Measurements from ENCODE around the gene TESPA1. TPM values are rescaled to one million over a fixed set of nuclear protein-coding genes. Genes with fewer than 3 reads are reported as not detected.

Gene TESPA1
- total RNA-seq, 4 donors from 2014 or later: 1.6 to 15.3 (median 4.3) TPM

- TF ChIP-seq POLR2AphosphoS5 (IDR thresholded peaks at IDR 0.05) (no peak), EP300 (IDR thresholded peaks at IDR 0.05; ENCODE audit: low read depth) (no peak), CTCF (IDR thresholded peaks at IDR 0.05) (no peak), POLR2A (IDR thresholded peaks at IDR 0.05) (no peak)
- DNase-seq: no peak
- intact Hi-C loops (cut with DNase I; ENCODE audit: low total_unique reads) (no loop called here), in situ Hi-C loops (cut with MboI; ENCODE audit: low pct_ligation_motif_present in 1 of 4, low pct_unique_long_range_greater_than_20kb in 1 of 4, low sequenced_read_pairs in 3 of 4) (no loop called here)
- peaks cover 47% of the 10 kb centered on the region for H3K27me3 ChIP-seq
- H3K4me1 ChIP-seq: peaks cover 0 to 7% (median 0%) of the 10 kb centered on the region in 4 donors
- no peak within 1 kb of the TSS for H3K4me3 ChIP-seq
- no peaks in the 10 kb centered on the region for H3K36me3 ChIP-seq
- 6 to 15% methylated on average over 4 to 13 of the region's 13 CpGs for WGBS, 2 donors (ENCODE audit: low coverage in 1 of 2)
- no peak within 1 kb of the TSS for H3K27ac ChIP-seq
- H3K9me3 ChIP-seq: no peaks in the 10 kb centered on the region
These were observed 35.2 kb upstream of the TESPA1 start, which contains the start of gene NEUROD4 for GRCh38 chr12:55019784-55020183. Gene NEUROD4, plus strand, starts transcription at chr12:55019974. Its CDS starts 6,466 bp downstream, at chr12:55026440.

- intact Hi-C loops (cut with DNase I; ENCODE audit: low total_unique reads) (no loop called here), in situ Hi-C loops (cut with MboI; ENCODE audit: low pct_ligation_motif_present in 1 of 4, low pct_unique_long_range_greater_than_20kb in 1 of 4, low sequenced_read_pairs in 3 of 4) (no loop called here)
- Histone ChIP-seq H3K4me3 (no peak overlapping the region), H3K27ac (no peak overlapping the region), H3K36me3 (no peaks in the 10 kb centered on the region), H3K27me3 (peaks cover 40% of the 10 kb centered on the region), H3K4me1 (peaks cover 0 to 7% (median 0%) of the 10 kb centered on the region in 4 donors), H3K9me3 (peaks cover 0 to 2% of the 10 kb centered on the region in 2 donors)
- DNase-seq: no peak
- TF ChIP-seq CTCF (IDR thresholded peaks at IDR 0.05): no peak
- WGBS, 2 donors (ENCODE audit: low coverage in 1 of 2): 30% methylated on average over 3 of the region's 3 CpGs; no CpG with 5 or more reads in 1 of the 2 donors
These were observed 32.9 kb upstream of the TESPA1 start for GRCh38 chr12:55017416-55017925.

GRCh38 chr12:55008944-55009585 lies 24.5 kb upstream of the TESPA1 start:
- Histone ChIP-seq H3K4me1 (no peaks in the 10 kb centered on the region), H3K4me3 (no peak overlapping the region), H3K9me3 (peaks cover 0 to 2% of the 10 kb centered on the region in 2 donors), H3K27me3 (peaks cover 6% of the 10 kb centered on the region), H3K36me3 (no peaks in the 10 kb centered on the region), H3K27ac (no peak overlapping the region)
- intact Hi-C loops (cut with DNase I; ENCODE audit: low total_unique reads) (loop anchor here (10.0 kb wide), 1 partner anchor 126 kb away; no protein-coding TSS in a partner anchor), in situ Hi-C loops (cut with MboI; ENCODE audit: low pct_ligation_motif_present in 1 of 4, low pct_unique_long_range_greater_than_20kb in 1 of 4, low sequenced_read_pairs in 3 of 4) (no loop called here)
- no peak for TF ChIP-seq POLR2A (IDR thresholded peaks at IDR 0.05)
- no peak for TF ChIP-seq POLR2AphosphoS5 (IDR thresholded peaks at IDR 0.05)
- TF ChIP-seq CTCF (IDR thresholded peaks at IDR 0.05): no peak
- no peak for TF ChIP-seq EP300 (IDR thresholded peaks at IDR 0.05; ENCODE audit: low read depth)
- WGBS, 2 donors (ENCODE audit: low coverage in 1 of 2): 32 to 39% methylated on average over 4 to 6 of the region's 6 CpGs
- no peak for DNase-seq

- WGBS, 2 donors (ENCODE audit: low coverage in 1 of 2): 78 to 93% methylated on average over 2 of the region's 2 CpGs
- Histone ChIP-seq H3K27me3 (peaks cover 6% of the 10 kb centered on the region), H3K4me3 (no peak overlapping the region), H3K36me3 (no peaks in the 10 kb centered on the region), H3K9me3 (no peaks in the 10 kb centered on the region), H3K27ac (no peak overlapping the region), H3K4me1 (no peaks in the 10 kb centered on the region)
- intact Hi-C loops (cut with DNase I; ENCODE audit: low total_unique reads): loop anchor here (10.0 kb wide), 1 partner anchor 132 kb away; no protein-coding TSS in a partner anchor
- in situ Hi-C loops (cut with MboI; ENCODE audit: low pct_ligation_motif_present in 1 of 4, low pct_unique_long_range_greater_than_20kb in 1 of 4, low sequenced_read_pairs in 3 of 4): no loop called here
- no peak for DNase-seq
- TF ChIP-seq POLR2A (IDR thresholded peaks at IDR 0.05) (no peak), POLR2AphosphoS5 (IDR thresholded peaks at IDR 0.05) (no peak), CTCF (IDR thresholded peaks at IDR 0.05) (no peak), EP300 (IDR thresholded peaks at IDR 0.05; ENCODE audit: low read depth) (no peak)
These were observed 17.8 kb upstream of the TESPA1 start for GRCh38 chr12:55002355-55002754.

All from transverse colon (tissue), 4 donors.